K562 (cell line): ENCODE results near the gene MAP10. TPM values are rescaled to one million over a fixed set of nuclear protein-coding genes. Genes with fewer than 3 reads are reported as not detected.
A peak's percentile ranks its signal among the peaks of the same experiment; 100 is the strongest.

Experiments
- BACH1 ChIP-seq: fragments of 200-800 bp; sonication (Bioruptor generic); IDR thresholded peaks from 2 replicates; pipeline ENCODE4 v1.6.1; 2016; ENCODE audit warnings: missing genetic modification characterization, missing compliant biosample characterization
- BMI1 ChIP-seq: fragments of 150-350 bp; IDR thresholded peaks from 2 replicates; pipeline ENCODE4 v1.6.1; 2014; ENCODE audit warnings: low read length
- CBFA2T2 ChIP-seq: fragments of 450-650 bp; conservative IDR thresholded peaks from 2 replicates; pipeline ENCODE4 v1.6.1; 2017; ENCODE audit warnings: mild to moderate bottlenecking
- CEBPG ChIP-seq, 3 experiments: fragments of 200-800 bp in 1 of 3; sonication (Bioruptor generic) in 1 of 3; sonication (generic) in 1 of 3; formaldehyde crosslinking in 1 of 3; IDR thresholded peaks in 2 of 3; conservative IDR thresholded peaks in 1 of 3; 2 replicates each; pipeline versions ENCODE4 v1.6.1 to v1.8.0; 2016 to 2022; ENCODE audit warnings: missing compliant biosample characterization in 2 of 3, missing genetic modification characterization in 2 of 3, mild to moderate bottlenecking in 1 of 3, missing genetic modification reagents in 1 of 3
- DPF2 ChIP-seq: fragments of 450-650 bp; IDR thresholded peaks from 2 replicates; pipeline ENCODE4 v1.6.1; 2016
- EZH2 ChIP-seq: IDR thresholded peaks from 2 replicates; pipeline ENCODE4 v1.6.1; 2012; ENCODE audit warnings: low read depth, mild to moderate bottlenecking, inconsistent platforms, low read length, borderline replicate concordance
- KAT2B ChIP-seq: IDR thresholded peaks from one replicate; pipeline ENCODE4 v1.6.1; 2012; ENCODE audit warnings: low read depth, mild to moderate bottlenecking, control low read depth, inconsistent platforms, low read length, moderate library complexity
- SOX6 ChIP-seq: fragments of 450-650 bp; IDR thresholded peaks from 2 replicates; pipeline ENCODE4 v1.6.1; 2014; ENCODE audit warnings: mild to moderate bottlenecking
- U2AF2 ChIP-seq: fragments of 200-400 bp; formaldehyde crosslinking; optimal IDR thresholded peaks from 2 replicates; pipeline ENCODE3; 2017; ENCODE audit warnings: low read depth, mild to moderate bottlenecking, low read length
- YY1 ChIP-seq, 3 experiments: IDR thresholded peaks; 2 replicates each; pipeline ENCODE4 v1.6.1; 2011; ENCODE audit warnings: low read length in 2 of 3, mild to moderate bottlenecking in 2 of 3, moderate library complexity in 2 of 3, borderline replicate concordance in 1 of 3, control low read depth in 1 of 3, low read depth in 1 of 3; ENCODE audit not compliant: insufficient read depth in 3 of 3, insufficient replicate concordance in 2 of 3, control insufficient read depth in 1 of 3, insufficient read length in 1 of 3; ENCODE audit errors: extremely low read depth in 1 of 3
- ZKSCAN3 ChIP-seq: fragments of 250-450 bp; sonication (Bioruptor Pico); IDR thresholded peaks from 2 replicates; pipeline ENCODE4 v1.4.0; 2020
- ZNF316 ChIP-seq: fragments of 450-650 bp; IDR thresholded peaks from 2 replicates; pipeline ENCODE4 v1.6.1; 2016
- ZNF395 ChIP-seq: fragments of 200-800 bp; sonication (Bioruptor generic); IDR thresholded peaks from 2 replicates; pipeline ENCODE4 v1.6.1; 2017; ENCODE audit warnings: missing genetic modification characterization, missing compliant biosample characterization
- ZNF398 ChIP-seq: fragments of 250-450 bp; sonication (Bioruptor Pico); IDR thresholded peaks from 2 replicates; pipeline ENCODE4 v1.8.0; 2021; ENCODE audit warnings: moderate library complexity, mild to moderate bottlenecking, inconsistent platforms
- ZNF584 ChIP-seq: fragments of 200-800 bp; sonication (Bioruptor generic); IDR thresholded peaks from 2 replicates; pipeline ENCODE4 v1.6.1; 2016; ENCODE audit warnings: low read depth, mild to moderate bottlenecking, missing genetic modification characterization, missing compliant biosample characterization
- polyA plus RNA-seq, 8 experiments: library from polyadenylated mRNA; depleted of rRNA in 4 of 8; stranded (reverse) in 5 of 8; unstranded in 3 of 8; fragments of >200 nt; fragmentation: Nextera tagmentation in 2 of 8; fragmentation: Illumina TruSeq in 1 of 8; extraction: Ambion mirVana in 2 of 8; extraction: Trizol in 1 of 8; gene quantifications; 2 replicates each; pipeline versions ENCODE4 v1.2.1 to v1.2.3, GENCODE V29; 2011 to 2014; ENCODE audit warnings: inconsistent platforms in 1 of 8, missing spikeins in 1 of 8
- total RNA-seq, 7 experiments: library from RNA; depleted of rRNA in 6 of 7; stranded (reverse); fragments of >200 nt in 6 of 7; fragmentation: Illumina TruSeq in 2 of 7; extraction: Trizol in 2 of 7; gene quantifications; 2 replicates each; pipeline versions ENCODE4 v1.2.1 to v1.2.3, GENCODE V29; 2011 to 2021; ENCODE audit warnings: low replicate concordance in 1 of 7
- TF ChIP-seq, protein P1 (sequence below): IDR thresholded peaks from 2 replicates; pipeline ENCODE4 v1.6.1; 2012; ENCODE audit warnings: low read depth, low read length, improper control_type of control experiment, borderline replicate concordance
- TF ChIP-seq, protein P2 (sequence below): sonication (generic); formaldehyde crosslinking; IDR thresholded peaks from 2 replicates; pipeline ENCODE4 v1.8.1; 2023; ENCODE audit warnings: mild to moderate bottlenecking, missing genetic modification reagents

Gene MAP10
- total and polyA plus RNA-seq, 9 of the 15 experiments (the other 6 are each of a cell fraction or from before 2014, with no cell fraction given): 0.11 to 0.98 (median 0.69) TPM

- no peak for TF ChIP-seq ZKSCAN3 (CRISPR knock-in tag)
- TF ChIP-seq EZH2: no peak
- TF ChIP-seq U2AF2: no peak
- no peak for TF ChIP-seq CEBPG (CRISPR knock-in tag; IDR thresholded peaks at IDR 0.05)
- no peak for TF ChIP-seq CEBPG (tag; conservative IDR thresholded peaks at IDR 0.05 in 1 of 2, IDR thresholded peaks at IDR 0.05 in 1 of 2)
- no peak for TF ChIP-seq BMI1
- TF ChIP-seq ZNF316: no peak
- TF ChIP-seq ZNF398 (CRISPR knock-in tag): no peak
- peak; percentile 56 to 86 (median 86) for TF ChIP-seq YY1 (IDR thresholded peaks at IDR 0.05; ENCODE audit: borderline replicate concordance in 1 of 3, control insufficient read depth in 1 of 3, extremely low read depth in 1 of 3, insufficient read depth in 3 of 3, insufficient read length in 1 of 3, insufficient replicate concordance in 2 of 3, low read depth in 1 of 3, low read length in 2 of 3)
- no peak for TF ChIP-seq BACH1
- TF ChIP-seq, protein P1, sequence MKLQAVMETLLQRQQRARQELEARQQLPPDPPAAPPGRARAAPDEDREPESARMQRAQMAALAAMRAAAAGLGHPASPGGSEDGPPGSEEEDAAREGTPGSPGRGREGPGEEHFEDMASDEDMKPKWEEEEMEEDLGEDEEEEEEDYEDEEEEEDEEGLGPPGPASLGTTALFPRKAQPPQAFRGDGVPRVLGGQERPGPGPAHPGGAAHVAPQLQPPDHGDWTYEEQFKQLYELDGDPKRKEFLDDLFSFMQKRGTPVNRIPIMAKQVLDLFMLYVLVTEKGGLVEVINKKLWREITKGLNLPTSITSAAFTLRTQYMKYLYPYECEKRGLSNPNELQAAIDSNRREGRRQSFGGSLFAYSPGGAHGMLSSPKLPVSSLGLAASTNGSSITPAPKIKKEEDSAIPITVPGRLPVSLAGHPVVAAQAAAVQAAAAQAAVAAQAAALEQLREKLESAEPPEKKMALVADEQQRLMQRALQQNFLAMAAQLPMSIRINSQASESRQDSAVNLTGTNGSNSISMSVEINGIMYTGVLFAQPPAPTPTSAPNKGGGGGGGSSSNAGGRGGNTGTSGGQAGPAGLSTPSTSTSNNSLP: no peak
- no peak for TF ChIP-seq ZNF584
- no peak for TF ChIP-seq DPF2
- TF ChIP-seq, protein P2, sequence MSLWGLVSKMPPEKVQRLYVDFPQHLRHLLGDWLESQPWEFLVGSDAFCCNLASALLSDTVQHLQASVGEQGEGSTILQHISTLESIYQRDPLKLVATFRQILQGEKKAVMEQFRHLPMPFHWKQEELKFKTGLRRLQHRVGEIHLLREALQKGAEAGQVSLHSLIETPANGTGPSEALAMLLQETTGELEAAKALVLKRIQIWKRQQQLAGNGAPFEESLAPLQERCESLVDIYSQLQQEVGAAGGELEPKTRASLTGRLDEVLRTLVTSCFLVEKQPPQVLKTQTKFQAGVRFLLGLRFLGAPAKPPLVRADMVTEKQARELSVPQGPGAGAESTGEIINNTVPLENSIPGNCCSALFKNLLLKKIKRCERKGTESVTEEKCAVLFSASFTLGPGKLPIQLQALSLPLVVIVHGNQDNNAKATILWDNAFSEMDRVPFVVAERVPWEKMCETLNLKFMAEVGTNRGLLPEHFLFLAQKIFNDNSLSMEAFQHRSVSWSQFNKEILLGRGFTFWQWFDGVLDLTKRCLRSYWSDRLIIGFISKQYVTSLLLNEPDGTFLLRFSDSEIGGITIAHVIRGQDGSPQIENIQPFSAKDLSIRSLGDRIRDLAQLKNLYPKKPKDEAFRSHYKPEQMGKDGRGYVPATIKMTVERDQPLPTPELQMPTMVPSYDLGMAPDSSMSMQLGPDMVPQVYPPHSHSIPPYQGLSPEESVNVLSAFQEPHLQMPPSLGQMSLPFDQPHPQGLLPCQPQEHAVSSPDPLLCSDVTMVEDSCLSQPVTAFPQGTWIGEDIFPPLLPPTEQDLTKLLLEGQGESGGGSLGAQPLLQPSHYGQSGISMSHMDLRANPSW (CRISPR knock-in tag): no peak
- TF ChIP-seq SOX6: peak; percentile 31; the same call in 1 of the 2 replicates
- TF ChIP-seq ZNF395 (CRISPR knock-in tag): no peak
- no peak for TF ChIP-seq KAT2B
- no peak for TF ChIP-seq CBFA2T2
Observed at GRCh38 chr1:232805269-232806185, at the start of gene MAP10 (continued).
